WTC11 (cell line): ENCODE results near the gene STX18. TPM values are rescaled to one million over a fixed set of nuclear protein-coding genes. Genes with fewer than 3 reads are reported as not detected.

Experiments
- ATAC-seq: fragments of 200-7000 bp; cut with Tn5 transposase; 2 replicates; pipeline ENCODE4 v1.10.0; 2021; ENCODE audit warnings: mild to moderate bottlenecking, moderate library complexity
- CTCF ChIA-PET: fragments of 300-600 bp; sonication (Branson Sonifier 250); formaldehyde crosslinking; loops from one replicate; lab custom pipeline; 2021; ENCODE audit warnings: antibody characterized with exemption; lab: Charles Lee
- POLR2A ChIA-PET: fragments of 350-600 bp; sonication (Branson Sonifier 250); formaldehyde crosslinking; loops from one replicate; lab custom pipeline; 2021; ENCODE audit warnings: antibody characterized with exemption; lab: Charles Lee
- DNase-seq: peaks from one replicate; pipeline ENCODE4 v3.0.0; 2021; ENCODE audit warnings: low spot score
- H3K27ac Mint-ChIP-seq: 2 replicates; pipeline ENCODE4 v1.8.0; 2021; ENCODE audit warnings: mixed read lengths
- H3K27me3 Mint-ChIP-seq: 2 replicates; pipeline ENCODE4 v1.8.0; 2021; ENCODE audit warnings: low read depth, mild to moderate bottlenecking, moderate library complexity, mixed read lengths
- H3K36me3 Mint-ChIP-seq: 2 replicates; pipeline ENCODE4 v1.8.0; 2021; ENCODE audit warnings: mixed read lengths
- H3K4me1 Mint-ChIP-seq: 2 replicates; pipeline ENCODE4 v1.8.0; 2022; ENCODE audit warnings: mixed read lengths
- H3K4me3 Mint-ChIP-seq: 2 replicates; pipeline ENCODE4 v1.8.0; 2021; ENCODE audit warnings: mild to moderate bottlenecking, moderate library complexity, mixed read lengths
- H3K9me3 Mint-ChIP-seq: 2 replicates; pipeline ENCODE4 v1.8.0; 2021; ENCODE audit warnings: mixed read lengths
- CBFB ChIP-seq: sonication (generic); formaldehyde crosslinking; IDR thresholded peaks from 2 replicates; pipeline ENCODE4 v1.8.1; 2022; ENCODE audit warnings: mild to moderate bottlenecking, low read depth, missing genetic modification reagents
- FOXJ3 ChIP-seq: sonication (generic); formaldehyde crosslinking; IDR thresholded peaks from 2 replicates; pipeline ENCODE4 v1.9.0; 2021; ENCODE audit warnings: missing genetic modification reagents, mild to moderate bottlenecking, borderline replicate concordance
- GABPB1 ChIP-seq: sonication (generic); formaldehyde crosslinking; IDR thresholded peaks from 2 replicates; pipeline ENCODE4 v1.8.1; 2023; ENCODE audit warnings: mild to moderate bottlenecking, missing genetic modification reagents
- KAT7 ChIP-seq: sonication (generic); formaldehyde crosslinking; IDR thresholded peaks from 2 replicates; pipeline ENCODE4 v1.8.1; 2023; ENCODE audit warnings: missing genetic modification reagents, mild to moderate bottlenecking, borderline replicate concordance
- NR1H2 ChIP-seq: sonication (generic); formaldehyde crosslinking; IDR thresholded peaks from 2 replicates; pipeline ENCODE4 v1.9.0; 2021; ENCODE audit warnings: mild to moderate bottlenecking, moderate library complexity, missing genetic modification reagents
- PRRX2 ChIP-seq: fragments of 250-450 bp; sonication (Bioruptor Pico); IDR thresholded peaks from 2 replicates; pipeline ENCODE4 v1.8.0; 2021; ENCODE audit warnings: mild to moderate bottlenecking
- SMAD3 ChIP-seq: sonication (generic); formaldehyde crosslinking; IDR thresholded peaks from 2 replicates; pipeline ENCODE4 v1.8.0; 2022; ENCODE audit warnings: missing genetic modification reagents, mild to moderate bottlenecking, borderline replicate concordance
- TEAD1 ChIP-seq: sonication (generic); formaldehyde crosslinking; IDR thresholded peaks from 2 replicates; pipeline ENCODE4 v1.8.0; 2022; ENCODE audit warnings: mild to moderate bottlenecking, missing genetic modification reagents
- ZNF416 ChIP-seq: fragments of 250-450 bp; sonication (Bioruptor Pico); IDR thresholded peaks from 2 replicates; pipeline ENCODE4 v1.9.0; 2021; ENCODE audit warnings: mild to moderate bottlenecking, inconsistent platforms
- ZNF671 ChIP-seq: fragments of 250-450 bp; sonication (Bioruptor Pico); IDR thresholded peaks from 2 replicates; pipeline ENCODE4 v1.8.0; 2021; ENCODE audit warnings: mild to moderate bottlenecking
- total RNA-seq: library from RNA; stranded (reverse); gene quantifications from 3 replicates; pipeline ENCODE4 v1.2.3, GENCODE V29; 2021
- TF ChIP-seq, protein P1 (sequence below): sonication (generic); formaldehyde crosslinking; IDR thresholded peaks from 2 replicates; pipeline ENCODE4 v1.8.1; 2023; ENCODE audit warnings: mild to moderate bottlenecking, missing genetic modification reagents
- TF ChIP-seq, protein P2 (sequence below): sonication (generic); formaldehyde crosslinking; IDR thresholded peaks from 2 replicates; pipeline ENCODE4 v1.8.1; 2022; ENCODE audit warnings: mild to moderate bottlenecking, missing genetic modification reagents, moderate library complexity, borderline replicate concordance
- TF ChIP-seq, protein P3 (sequence below): fragments of 250-450 bp; sonication (Bioruptor Pico); IDR thresholded peaks from 2 replicates; pipeline ENCODE4 v1.9.0; 2021; ENCODE audit warnings: moderate library complexity, mild to moderate bottlenecking, inconsistent platforms, borderline replicate concordance
- TF ChIP-seq, protein P4 (sequence below): sonication (generic); formaldehyde crosslinking; IDR thresholded peaks from 2 replicates; pipeline ENCODE4 v1.8.0; 2022; ENCODE audit warnings: mild to moderate bottlenecking, missing genetic modification reagents
- TF ChIP-seq, protein P5 (sequence below): sonication (generic); formaldehyde crosslinking; conservative IDR thresholded peaks from 2 replicates; pipeline ENCODE4 v1.8.1; 2022; ENCODE audit warnings: mild to moderate bottlenecking, missing genetic modification reagents
- TF ChIP-seq, protein P6 (sequence below): sonication (generic); formaldehyde crosslinking; IDR thresholded peaks from 2 replicates; pipeline ENCODE4 v1.8.1; 2022; ENCODE audit warnings: low read depth, missing genetic modification reagents, borderline replicate concordance
- TF ChIP-seq, protein P7 (sequence below): fragments of 250-450 bp; sonication (Bioruptor Pico); IDR thresholded peaks from 2 replicates; pipeline ENCODE4 v1.8.0; 2021; ENCODE audit warnings: mild to moderate bottlenecking
- TF ChIP-seq, protein P8 (sequence below): sonication (generic); formaldehyde crosslinking; IDR thresholded peaks from 2 replicates; pipeline ENCODE4 v1.8.0; 2022; ENCODE audit warnings: mild to moderate bottlenecking, missing genetic modification reagents

The STX18 gene
- total RNA-seq, 1 experiment from 2014 or later = 16.9 TPM

DNA sequence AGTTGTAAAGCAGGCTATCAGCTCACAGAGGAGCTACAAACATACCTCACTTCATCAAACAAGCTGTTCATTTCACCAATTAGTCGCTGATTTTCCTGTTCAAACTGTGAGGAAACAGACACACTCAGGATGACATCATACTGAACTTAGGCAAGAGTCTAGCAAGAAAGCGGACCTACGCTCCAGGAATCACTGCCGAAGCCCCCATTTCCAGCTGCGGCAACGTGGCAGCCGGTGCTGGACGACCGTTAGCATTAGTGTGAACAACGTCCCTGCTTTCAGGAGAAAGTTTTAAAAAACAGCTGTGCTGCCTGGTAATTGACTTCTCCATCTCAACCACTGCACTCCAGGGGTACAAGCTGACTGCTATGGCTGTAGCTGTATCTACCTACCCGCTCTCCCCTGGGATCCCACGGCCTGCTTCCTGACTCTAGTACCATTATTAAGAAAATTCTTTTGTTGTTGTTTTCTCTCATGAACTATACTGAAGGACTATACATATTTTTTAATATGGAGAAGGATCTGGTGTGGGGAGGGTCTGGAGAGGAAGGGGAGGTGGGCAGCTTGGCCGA is 116.6 kb downstream of the STX18 start (continued):
- TF ChIP-seq, protein P1, sequence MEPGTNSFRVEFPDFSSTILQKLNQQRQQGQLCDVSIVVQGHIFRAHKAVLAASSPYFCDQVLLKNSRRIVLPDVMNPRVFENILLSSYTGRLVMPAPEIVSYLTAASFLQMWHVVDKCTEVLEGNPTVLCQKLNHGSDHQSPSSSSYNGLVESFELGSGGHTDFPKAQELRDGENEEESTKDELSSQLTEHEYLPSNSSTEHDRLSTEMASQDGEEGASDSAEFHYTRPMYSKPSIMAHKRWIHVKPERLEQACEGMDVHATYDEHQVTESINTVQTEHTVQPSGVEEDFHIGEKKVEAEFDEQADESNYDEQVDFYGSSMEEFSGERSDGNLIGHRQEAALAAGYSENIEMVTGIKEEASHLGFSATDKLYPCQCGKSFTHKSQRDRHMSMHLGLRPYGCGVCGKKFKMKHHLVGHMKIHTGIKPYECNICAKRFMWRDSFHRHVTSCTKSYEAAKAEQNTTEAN = no peak
- TF ChIP-seq, protein P2, sequence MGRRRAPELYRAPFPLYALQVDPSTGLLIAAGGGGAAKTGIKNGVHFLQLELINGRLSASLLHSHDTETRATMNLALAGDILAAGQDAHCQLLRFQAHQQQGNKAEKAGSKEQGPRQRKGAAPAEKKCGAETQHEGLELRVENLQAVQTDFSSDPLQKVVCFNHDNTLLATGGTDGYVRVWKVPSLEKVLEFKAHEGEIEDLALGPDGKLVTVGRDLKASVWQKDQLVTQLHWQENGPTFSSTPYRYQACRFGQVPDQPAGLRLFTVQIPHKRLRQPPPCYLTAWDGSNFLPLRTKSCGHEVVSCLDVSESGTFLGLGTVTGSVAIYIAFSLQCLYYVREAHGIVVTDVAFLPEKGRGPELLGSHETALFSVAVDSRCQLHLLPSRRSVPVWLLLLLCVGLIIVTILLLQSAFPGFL (CRISPR knock-in tag) = no peak
- TF ChIP-seq FOXJ3 (CRISPR knock-in tag) = no peak

DNA sequence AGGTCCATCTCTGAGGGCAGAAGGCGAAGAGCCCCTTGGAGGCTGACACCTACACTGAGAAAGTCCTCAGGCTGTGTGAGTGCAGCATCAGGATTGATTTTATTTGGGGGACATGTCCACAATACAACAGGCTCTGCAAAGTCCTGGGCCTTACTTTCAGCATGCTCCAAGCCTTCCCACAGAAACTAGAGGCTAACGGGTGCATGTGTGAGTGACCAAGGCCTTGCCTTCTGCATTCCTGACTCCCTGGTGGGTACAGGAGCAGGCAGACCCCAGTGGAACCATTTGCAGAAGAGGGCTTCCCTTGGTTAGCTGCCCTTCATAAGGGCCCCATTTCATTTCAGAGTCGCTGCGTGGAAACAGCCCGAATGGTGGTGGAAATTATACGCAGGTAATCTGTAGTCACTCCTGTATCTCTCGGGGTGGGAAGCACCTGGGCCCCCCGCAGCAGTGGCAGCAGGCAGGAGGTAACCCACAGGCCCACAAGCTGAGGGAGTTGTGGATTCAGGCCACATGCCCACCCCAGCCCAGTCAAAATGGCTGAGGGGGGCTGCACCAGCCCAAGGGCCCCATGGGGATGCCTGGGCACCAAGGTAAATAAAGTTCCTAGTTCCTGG is 117.2 kb downstream of the STX18 start:
- H3K27me3 Mint-ChIP-seq = peaks cover 6% of the 10 kb centered on the region
- H3K36me3 Mint-ChIP-seq = peaks cover 22% of the 10 kb centered on the region
- H3K4me1 Mint-ChIP-seq = peaks cover 61% of the 10 kb centered on the region
- POLR2A ChIA-PET = no interaction called here
- DNase-seq (no peak), ATAC-seq (no peak)
- H3K4me3 Mint-ChIP-seq = no peak overlapping the region
- no peaks in the 10 kb centered on the region for H3K9me3 Mint-ChIP-seq
- H3K27ac Mint-ChIP-seq = no peak overlapping the region
- TF ChIP-seq NR1H2 (CRISPR knock-in tag) (no peak), GABPB1 (CRISPR knock-in tag) (no peak), PRRX2 (CRISPR knock-in tag) (no peak), TEAD1 (CRISPR knock-in tag) (no peak), SMAD3 (CRISPR knock-in tag) (no peak), ZNF671 (CRISPR knock-in tag) (no peak), CBFB (CRISPR knock-in tag) (no peak), ZNF416 (no peak), KAT7 (CRISPR knock-in tag) (no peak)
- TF ChIP-seq, protein P1 = no peak
- TF ChIP-seq, protein P3, sequence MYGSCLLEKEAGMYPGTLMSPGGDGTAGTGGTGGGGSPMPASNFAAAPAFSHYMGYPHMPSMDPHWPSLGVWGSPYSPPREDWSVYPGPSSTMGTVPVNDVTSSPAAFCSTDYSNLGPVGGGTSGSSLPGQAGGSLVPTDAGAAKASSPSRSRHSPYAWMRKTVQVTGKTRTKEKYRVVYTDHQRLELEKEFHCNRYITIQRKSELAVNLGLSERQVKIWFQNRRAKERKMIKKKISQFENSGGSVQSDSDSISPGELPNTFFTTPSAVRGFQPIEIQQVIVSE (CRISPR knock-in tag) = no peak
- TF ChIP-seq, protein P2 (CRISPR knock-in tag) = no peak
- TF ChIP-seq, protein P4, sequence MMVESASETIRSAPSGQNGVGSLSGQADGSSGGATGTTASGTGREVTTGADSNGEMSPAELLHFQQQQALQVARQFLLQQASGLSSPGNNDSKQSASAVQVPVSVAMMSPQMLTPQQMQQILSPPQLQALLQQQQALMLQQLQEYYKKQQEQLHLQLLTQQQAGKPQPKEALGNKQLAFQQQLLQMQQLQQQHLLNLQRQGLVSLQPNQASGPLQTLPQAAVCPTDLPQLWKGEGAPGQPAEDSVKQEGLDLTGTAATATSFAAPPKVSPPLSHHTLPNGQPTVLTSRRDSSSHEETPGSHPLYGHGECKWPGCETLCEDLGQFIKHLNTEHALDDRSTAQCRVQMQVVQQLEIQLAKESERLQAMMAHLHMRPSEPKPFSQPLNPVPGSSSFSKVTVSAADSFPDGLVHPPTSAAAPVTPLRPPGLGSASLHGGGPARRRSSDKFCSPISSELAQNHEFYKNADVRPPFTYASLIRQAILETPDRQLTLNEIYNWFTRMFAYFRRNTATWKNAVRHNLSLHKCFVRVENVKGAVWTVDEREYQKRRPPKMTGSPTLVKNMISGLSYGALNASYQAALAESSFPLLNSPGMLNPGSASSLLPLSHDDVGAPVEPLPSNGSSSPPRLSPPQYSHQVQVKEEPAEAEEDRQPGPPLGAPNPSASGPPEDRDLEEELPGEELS (CRISPR knock-in tag) = no peak
- TF ChIP-seq, protein P5, sequence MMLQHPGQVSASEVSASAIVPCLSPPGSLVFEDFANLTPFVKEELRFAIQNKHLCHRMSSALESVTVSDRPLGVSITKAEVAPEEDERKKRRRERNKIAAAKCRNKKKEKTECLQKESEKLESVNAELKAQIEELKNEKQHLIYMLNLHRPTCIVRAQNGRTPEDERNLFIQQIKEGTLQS (CRISPR knock-in tag) = no peak
- TF ChIP-seq, protein P6, sequence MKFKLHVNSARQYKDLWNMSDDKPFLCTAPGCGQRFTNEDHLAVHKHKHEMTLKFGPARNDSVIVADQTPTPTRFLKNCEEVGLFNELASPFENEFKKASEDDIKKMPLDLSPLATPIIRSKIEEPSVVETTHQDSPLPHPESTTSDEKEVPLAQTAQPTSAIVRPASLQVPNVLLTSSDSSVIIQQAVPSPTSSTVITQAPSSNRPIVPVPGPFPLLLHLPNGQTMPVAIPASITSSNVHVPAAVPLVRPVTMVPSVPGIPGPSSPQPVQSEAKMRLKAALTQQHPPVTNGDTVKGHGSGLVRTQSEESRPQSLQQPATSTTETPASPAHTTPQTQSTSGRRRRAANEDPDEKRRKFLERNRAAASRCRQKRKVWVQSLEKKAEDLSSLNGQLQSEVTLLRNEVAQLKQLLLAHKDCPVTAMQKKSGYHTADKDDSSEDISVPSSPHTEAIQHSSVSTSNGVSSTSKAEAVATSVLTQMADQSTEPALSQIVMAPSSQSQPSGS = no peak
- TF ChIP-seq, protein P7, sequence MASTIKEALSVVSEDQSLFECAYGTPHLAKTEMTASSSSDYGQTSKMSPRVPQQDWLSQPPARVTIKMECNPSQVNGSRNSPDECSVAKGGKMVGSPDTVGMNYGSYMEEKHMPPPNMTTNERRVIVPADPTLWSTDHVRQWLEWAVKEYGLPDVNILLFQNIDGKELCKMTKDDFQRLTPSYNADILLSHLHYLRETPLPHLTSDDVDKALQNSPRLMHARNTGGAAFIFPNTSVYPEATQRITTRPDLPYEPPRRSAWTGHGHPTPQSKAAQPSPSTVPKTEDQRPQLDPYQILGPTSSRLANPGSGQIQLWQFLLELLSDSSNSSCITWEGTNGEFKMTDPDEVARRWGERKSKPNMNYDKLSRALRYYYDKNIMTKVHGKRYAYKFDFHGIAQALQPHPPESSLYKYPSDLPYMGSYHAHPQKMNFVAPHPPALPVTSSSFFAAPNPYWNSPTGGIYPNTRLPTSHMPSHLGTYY (CRISPR knock-in tag) = no peak
- TF ChIP-seq, protein P8, sequence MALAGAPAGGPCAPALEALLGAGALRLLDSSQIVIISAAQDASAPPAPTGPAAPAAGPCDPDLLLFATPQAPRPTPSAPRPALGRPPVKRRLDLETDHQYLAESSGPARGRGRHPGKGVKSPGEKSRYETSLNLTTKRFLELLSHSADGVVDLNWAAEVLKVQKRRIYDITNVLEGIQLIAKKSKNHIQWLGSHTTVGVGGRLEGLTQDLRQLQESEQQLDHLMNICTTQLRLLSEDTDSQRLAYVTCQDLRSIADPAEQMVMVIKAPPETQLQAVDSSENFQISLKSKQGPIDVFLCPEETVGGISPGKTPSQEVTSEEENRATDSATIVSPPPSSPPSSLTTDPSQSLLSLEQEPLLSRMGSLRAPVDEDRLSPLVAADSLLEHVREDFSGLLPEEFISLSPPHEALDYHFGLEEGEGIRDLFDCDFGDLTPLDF = no peak
- TF ChIP-seq, all 79 proteins: peak for 0
- CTCF ChIA-PET = interaction anchor here (0.6 to 3.7 kb wide), 5 partner anchors 19 to 164 kb away, joined by 3 to 18 read pairs (median 5); no protein-coding TSS in a partner anchor
